Subcutaneous adipose tissue (tissue), 4 donors: ENCODE results near the gene STARD4. TPM values are rescaled to one million over a fixed set of nuclear protein-coding genes. Genes with fewer than 3 reads are reported as not detected.

Experiments
- total RNA-seq, 4 donors: library from RNA; depleted of rRNA; stranded (reverse); fragments of >200 nt; gene quantifications; one replicate each; pipeline ENCODE4 v1.1.0, GENCODE V29; 2016
- TF ChIP-seq, protein P1 (sequence below): fragments of 450-650 bp; IDR thresholded peaks from one replicate; pipeline ENCODE4 v1.5.1; 2016; ENCODE audit warnings: low read depth, mild to moderate bottlenecking, control low read depth, antibody characterized with exemption, moderate library complexity

Gene STARD4
- total RNA-seq, 4 donors from 2014 or later: 5.8 to 24.5 (median 11.7) TPM

DNA sequence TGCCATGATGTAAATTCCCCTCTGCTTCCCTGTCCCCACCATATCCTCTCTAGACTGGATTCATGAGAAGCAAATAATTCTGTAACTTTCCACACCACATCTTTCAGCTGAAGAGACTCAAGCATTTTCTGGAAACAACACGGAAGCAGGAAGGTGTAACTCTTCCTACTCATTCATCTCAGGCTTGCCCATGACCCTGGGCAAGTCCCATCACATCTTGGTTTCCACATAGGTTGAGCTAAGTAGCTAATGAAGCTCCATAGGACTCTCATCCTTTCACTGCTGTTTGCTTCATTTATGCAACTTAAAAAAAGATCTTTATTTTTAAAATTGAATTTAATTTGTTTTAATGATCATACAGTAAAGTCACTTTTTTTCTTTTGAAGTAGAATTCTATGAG lies 32.7 kb upstream of the STARD4 start:
- TF ChIP-seq, protein P1, sequence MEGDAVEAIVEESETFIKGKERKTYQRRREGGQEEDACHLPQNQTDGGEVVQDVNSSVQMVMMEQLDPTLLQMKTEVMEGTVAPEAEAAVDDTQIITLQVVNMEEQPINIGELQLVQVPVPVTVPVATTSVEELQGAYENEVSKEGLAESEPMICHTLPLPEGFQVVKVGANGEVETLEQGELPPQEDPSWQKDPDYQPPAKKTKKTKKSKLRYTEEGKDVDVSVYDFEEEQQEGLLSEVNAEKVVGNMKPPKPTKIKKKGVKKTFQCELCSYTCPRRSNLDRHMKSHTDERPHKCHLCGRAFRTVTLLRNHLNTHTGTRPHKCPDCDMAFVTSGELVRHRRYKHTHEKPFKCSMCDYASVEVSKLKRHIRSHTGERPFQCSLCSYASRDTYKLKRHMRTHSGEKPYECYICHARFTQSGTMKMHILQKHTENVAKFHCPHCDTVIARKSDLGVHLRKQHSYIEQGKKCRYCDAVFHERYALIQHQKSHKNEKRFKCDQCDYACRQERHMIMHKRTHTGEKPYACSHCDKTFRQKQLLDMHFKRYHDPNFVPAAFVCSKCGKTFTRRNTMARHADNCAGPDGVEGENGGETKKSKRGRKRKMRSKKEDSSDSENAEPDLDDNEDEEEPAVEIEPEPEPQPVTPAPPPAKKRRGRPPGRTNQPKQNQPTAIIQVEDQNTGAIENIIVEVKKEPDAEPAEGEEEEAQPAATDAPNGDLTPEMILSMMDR: no peak

DNA sequence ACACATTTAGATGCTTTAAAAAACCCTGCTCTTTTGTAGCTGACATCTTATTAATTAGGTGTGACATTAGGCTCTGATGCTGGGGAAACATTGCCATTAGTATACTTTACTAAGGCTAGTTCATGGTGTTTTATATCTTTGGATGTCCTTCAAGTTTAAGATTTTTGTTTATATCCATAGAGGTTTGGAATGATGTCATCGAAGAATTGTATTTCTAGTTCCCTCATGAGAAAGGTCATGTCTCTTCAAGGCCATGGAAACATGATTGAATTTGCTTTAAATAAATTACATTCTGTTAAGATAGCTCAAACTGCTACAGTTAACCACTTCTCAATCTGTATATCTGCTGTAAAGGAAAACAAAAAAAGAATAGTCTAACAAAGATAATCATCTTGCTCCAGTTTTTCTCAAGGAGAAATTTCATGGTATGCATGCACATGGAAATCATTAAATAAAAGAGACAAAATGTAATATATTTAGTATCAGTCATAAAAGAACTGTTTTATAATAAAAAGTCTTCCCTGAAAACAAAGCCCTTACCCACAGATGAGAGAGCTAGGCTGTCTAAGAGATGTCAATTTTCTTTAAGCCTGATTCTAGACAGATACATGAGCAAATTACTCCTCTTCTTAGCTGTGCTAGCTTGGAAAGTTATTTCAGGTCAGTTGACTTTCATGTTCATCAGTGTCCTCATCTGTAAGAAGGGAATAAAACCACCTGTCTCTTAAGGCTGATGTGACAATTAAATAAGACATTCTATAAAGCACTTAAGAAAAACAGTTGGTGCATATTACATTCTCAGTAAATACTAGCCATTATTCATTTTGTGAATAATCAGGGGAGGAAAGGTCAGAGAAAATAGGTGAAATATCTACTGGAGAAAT lies 25.0 kb upstream of the STARD4 start:
- TF ChIP-seq, protein P1: no peak

DNA sequence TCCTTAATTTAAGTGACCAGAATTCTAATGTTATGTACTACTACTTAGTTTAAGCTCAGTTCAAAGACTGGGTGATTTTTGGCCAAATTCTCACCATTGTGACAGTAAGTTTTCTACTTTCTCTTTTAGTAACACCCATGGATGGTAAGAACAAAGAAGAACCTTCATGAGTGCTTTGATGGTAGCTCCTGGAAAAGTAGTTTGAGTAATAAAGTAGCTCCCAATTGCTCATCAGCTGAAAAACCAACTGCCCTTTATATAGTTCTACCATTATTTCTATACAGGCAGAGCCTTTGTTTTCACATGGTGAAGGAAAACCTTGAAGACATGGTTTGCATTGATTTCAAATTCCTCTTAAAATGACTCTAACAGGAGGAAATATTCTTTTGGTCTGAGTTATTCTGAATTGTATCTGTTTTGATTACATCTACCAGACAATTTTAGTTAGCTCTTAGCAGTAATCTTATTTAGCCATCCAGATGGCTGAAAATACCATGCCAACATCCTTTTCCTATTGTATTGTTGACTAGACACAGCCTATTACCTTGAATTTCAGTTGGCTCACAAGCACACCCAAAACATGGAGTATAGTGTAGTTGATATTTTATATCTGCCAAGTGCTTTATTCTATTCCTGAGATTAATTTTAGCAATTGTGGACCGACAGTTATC lies 23.7 kb upstream of the STARD4 start:
- TF ChIP-seq, protein P1: no peak

- TF ChIP-seq, protein P1: no peak
Observed at GRCh38 chr5:111532886-111533582, 20.7 kb upstream of the STARD4 start.

GRCh38 chr5:111530298-111530740 lies 18.0 kb upstream of the STARD4 start:
- TF ChIP-seq, protein P1: no peak

DNA sequence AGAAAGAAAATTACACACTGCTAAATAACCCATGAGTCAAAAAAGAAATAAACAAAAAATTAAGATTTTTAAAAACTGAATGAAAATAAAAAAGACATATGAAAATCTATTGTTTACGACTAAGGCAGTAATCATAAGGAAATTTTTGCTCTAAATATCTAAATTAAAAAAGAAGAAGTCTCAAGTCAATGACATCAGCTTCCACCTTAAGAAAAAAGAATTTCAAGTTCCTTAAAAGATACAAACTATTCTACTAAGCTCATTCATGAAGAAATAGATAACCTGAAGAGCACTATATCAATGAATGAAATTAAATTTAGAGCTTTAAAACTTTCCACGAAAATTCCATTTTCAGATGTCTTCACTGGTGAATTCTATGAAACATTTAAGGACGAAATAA lies 15.7 kb upstream of the STARD4 start:
- TF ChIP-seq, protein P1: no peak

DNA sequence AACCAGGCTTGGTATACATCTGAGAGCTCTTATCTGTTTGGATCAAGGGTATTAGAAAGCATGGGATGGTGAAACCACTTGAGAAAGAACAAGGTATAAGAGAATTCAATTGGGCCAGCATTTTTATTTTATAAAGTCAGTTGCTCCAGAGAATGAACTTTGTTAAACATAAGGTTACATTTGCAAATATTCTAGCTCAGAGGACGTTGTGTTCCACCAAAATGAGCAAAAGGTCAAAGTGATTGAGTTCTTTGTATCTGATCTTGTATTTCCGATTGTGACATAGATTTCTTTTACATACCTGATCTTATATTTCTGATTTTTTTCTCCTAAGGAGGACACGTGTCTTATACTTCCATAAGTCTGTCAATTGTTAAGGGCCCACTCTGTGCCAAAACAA lies 8.6 kb upstream of the STARD4 start:
- TF ChIP-seq, protein P1: no peak
